Activated CD8-positive, alpha-beta memory T cell treated with anti-CD3 and anti-CD28 coated beads for 4 hours (primary cell): ENCODE results near the gene TCEA2.

Source experiments
- DNase-seq, 2 donors: peaks; one replicate each; pipeline ENCODE4 v3.0.0-alpha.2; 2020; ENCODE audit warnings: low read depth in 2 of 2

The TCEA2 gene

DNA sequence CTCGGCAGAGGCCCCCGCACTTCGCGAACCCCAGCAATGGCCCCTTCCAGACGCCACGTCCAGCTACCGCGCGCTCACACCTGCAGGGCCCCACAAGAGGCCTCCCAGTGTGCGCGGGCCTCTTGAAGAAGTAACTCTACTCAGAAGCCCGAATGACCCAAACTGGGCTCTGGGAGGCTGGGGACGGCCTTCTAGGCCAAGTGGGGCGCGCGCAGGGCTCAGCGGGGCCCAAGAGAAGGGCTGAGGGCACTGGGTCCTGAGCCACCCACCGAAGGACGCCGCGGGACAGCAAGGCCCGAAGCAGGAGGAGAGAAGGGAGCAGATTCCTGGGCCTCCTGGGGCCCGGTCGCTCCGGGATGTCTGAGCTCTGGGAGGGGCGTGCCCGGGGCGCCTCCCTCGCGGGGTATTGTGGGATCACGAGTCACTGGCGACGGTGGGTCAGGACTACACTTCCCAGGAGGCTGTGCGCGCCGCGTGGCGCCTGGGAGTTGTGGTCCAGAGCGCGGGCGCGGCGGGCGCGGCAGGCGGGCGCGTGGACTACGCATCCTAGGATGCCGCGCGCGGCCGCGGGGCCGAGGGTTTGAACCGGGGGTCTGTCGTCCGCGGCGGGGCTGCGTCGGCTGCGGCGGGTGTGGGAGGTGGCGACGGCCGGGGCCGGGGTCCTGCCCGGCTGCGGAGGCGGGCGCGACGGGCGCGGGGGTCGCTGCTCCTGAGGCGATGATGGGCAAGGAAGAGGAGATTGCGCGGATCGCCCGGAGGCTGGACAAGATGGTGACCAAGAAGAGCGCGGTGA lies at the start of gene TCEA2:
Gene TCEA2 (plus strand): TSS at position 603 of the 793 bp plus-strand sequence. CDS start 115 bp downstream, at position 718.
- DNase-seq: peak; percentile 87 to 88

DNA sequence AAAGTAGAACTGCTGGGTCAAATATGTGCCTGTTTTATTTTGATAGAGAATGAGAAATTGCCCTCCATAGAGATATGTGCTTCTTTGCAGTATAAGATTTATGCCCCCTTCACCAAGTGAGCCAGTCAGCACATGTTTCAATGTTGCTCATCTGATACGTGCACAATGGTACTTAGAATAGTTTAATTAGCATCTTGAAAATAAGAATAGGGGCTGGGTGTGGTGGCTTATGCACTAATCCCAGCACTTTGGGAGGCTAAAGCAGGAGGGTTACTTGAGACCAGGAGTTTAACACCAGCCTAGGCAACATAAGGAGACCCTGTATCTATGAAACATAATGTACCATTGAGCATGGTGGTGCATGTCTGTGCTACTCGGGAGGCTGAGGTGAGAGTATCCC lies 47.4 kb upstream of the TCEA2 start:
- no peak for DNase-seq

- DNase-seq: no peak
These were observed 41.6 kb upstream of the TCEA2 start for GRCh38 chr20:64021124-64021975.

- no peak for DNase-seq
These were observed 40.2 kb upstream of the TCEA2 start for GRCh38 chr20:64022671-64023360.

- no peak for DNase-seq
These were observed 39.4 kb upstream of the TCEA2 start for GRCh38 chr20:64023361-64024140.

DNA sequence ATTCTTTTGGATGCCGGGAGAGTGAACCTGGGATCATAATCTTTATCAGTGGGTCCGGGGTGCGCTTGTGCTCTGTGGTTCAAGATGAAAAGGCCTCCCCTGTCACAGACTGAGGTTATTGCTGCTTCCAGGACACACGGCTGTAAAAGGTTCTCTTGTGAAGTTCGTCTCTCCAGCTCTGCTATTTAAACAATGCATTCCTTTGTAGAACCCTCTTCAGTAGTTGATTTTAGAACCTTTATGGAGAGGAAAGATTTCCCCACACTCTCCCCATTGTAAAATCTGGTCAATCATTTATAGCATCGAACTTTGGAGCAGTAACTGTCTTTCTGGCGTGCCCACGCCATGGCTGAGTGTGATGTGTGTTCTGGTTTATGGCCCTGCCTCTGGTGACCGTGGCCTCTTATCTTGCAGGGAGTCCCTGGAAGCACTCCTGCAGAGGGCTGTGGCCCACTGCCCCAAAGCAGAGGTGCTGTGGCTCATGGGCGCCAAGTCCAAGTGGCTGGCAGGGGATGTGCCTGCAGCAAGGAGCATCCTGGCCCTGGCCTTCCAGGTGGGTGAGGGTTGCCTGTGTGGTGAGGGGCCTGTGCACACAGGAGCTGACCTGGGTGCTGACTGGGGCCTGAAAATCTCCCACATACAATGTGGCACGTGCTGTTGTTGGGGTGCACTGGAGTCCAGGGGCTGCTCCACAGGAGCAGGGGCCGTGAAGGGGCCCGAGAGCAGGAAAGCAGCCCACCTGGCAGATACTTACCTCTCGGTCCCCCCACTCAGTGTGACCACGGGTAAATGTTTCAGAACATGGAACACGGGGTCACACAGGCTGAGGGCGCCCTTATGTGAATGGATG lies 38.6 kb upstream of the TCEA2 start:
- DNase-seq: no peak

- DNase-seq: no peak
These were observed 37.7 kb upstream of the TCEA2 start for GRCh38 chr20:64025101-64025825.

- no peak for DNase-seq
These were observed 37.1 kb upstream of the TCEA2 start for GRCh38 chr20:64025826-64026412.

- no peak for DNase-seq
These were observed 34.9 kb upstream of the TCEA2 start for GRCh38 chr20:64027981-64028685.

- no peak for DNase-seq
These were observed 33.5 kb upstream of the TCEA2 start for GRCh38 chr20:64029293-64030117.

- DNase-seq: no peak
These were observed 32.4 kb upstream of the TCEA2 start for GRCh38 chr20:64030371-64031134.

- no peak for DNase-seq
These were observed 31.1 kb upstream of the TCEA2 start for GRCh38 chr20:64031822-64032314.

- DNase-seq: no peak
These were observed 30.0 kb upstream of the TCEA2 start for GRCh38 chr20:64032706-64033624.

GRCh38 chr20:64033981-64034493 lies 29.0 kb upstream of the TCEA2 start:
- DNase-seq: no peak

DNA sequence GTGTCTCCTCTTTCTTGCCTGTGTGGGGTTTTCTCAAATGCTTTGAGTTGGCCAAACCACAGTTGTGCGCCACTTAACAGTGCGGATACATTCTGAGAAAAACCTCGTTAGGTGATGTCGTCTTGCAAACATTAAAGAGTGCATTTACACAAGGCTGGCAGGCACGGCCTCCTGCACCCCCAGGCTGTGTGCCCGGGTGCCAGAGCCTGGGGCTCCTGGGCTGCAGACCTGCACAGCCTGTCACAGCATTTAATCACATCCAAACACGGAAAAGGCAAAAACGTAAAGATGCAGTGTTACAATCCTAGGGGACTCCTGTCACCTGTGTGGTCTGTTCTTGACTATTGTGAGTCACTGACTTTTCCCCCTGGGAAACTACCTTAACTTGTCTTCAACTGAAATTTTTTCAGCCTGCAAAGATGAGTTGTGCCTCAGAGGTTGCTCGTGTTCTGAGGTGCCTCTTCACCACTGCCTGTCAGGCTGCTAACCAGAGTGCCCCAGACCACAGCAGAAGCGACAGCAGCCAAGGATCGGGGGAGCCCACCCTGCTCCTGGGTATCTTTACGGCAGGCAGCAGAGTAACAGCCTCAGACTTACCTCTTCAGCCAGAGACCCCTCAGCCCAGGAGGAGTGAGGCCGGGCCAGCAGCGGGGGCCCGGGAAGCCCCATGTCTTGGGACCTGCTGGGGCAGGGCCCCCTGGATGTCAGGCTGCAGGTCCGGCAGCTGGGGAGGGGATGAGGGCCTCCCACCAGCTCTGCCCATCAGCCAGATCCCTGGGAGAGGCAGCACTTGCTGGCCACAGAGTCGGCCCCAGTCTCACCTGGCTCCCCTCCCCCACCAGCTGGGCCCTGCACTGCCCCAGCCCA lies 27.7 kb upstream of the TCEA2 start:
- DNase-seq: no peak
